ENCODE measurements around the gene LRRC4C. TPM values are rescaled to one million over a fixed set of nuclear protein-coding genes. Genes with fewer than 3 reads are reported as not detected.

Gene LRRC4C
- total RNA-seq, 1 donor from 2014 or later, result not detected

GRCh38 chr11:40421208-40421981 lies 1038.1 kb downstream of the LRRC4C start:
- intact Hi-C loops (cut with DNase I), result no loop called here
- Histone ChIP-seq H3K4me3 (no peak overlapping the region), H3K36me3 (no peaks in the 10 kb centered on the region), H3K27ac (no peak overlapping the region), H3K27me3 (no peaks in the 10 kb centered on the region), H3K9me3 (no peaks in the 10 kb centered on the region), H3K4me1 (no peaks in the 10 kb centered on the region)
- DNase-seq (ENCODE audit: low spot score in 2 of 2), result no peak
- no peak for TF ChIP-seq CTCF (IDR thresholded peaks at IDR 0.05)

GRCh38 chr11:40417627-40418026 lies 1041.8 kb downstream of the LRRC4C start:
- DNase-seq (ENCODE audit: low spot score in 2 of 2), result no peak
- no peaks in the 10 kb centered on the region for H3K36me3 ChIP-seq
- no peaks in the 10 kb centered on the region for H3K9me3 ChIP-seq
- H3K4me3 ChIP-seq, result no peak overlapping the region
- H3K27ac ChIP-seq, result no peak overlapping the region
- TF ChIP-seq CTCF (IDR thresholded peaks at IDR 0.05), result no peak
- H3K4me1 ChIP-seq, result no peaks in the 10 kb centered on the region
- intact Hi-C loops (cut with DNase I), result no loop called here
- no peaks in the 10 kb centered on the region for H3K27me3 ChIP-seq

GRCh38 chr11:40407355-40407754 lies 1052.1 kb downstream of the LRRC4C start:
- H3K27ac ChIP-seq, result no peak overlapping the region
- DNase-seq (ENCODE audit: low spot score in 2 of 2), result no peak
- H3K27me3 ChIP-seq, result no peaks in the 10 kb centered on the region
- no peaks in the 10 kb centered on the region for H3K36me3 ChIP-seq
- no peaks in the 10 kb centered on the region for H3K4me1 ChIP-seq
- no peak overlapping the region for H3K4me3 ChIP-seq
- no peaks in the 10 kb centered on the region for H3K9me3 ChIP-seq
- TF ChIP-seq CTCF (IDR thresholded peaks at IDR 0.05), result no peak
- intact Hi-C loops (cut with DNase I), result no loop called here

GRCh38 chr11:40405614-40406013 lies 1053.8 kb downstream of the LRRC4C start:
- H3K27ac ChIP-seq, result no peak overlapping the region
- no peaks in the 10 kb centered on the region for H3K27me3 ChIP-seq
- no peaks in the 10 kb centered on the region for H3K9me3 ChIP-seq
- H3K4me1 ChIP-seq, result no peaks in the 10 kb centered on the region
- H3K36me3 ChIP-seq, result no peaks in the 10 kb centered on the region
- intact Hi-C loops (cut with DNase I), result no loop called here
- H3K4me3 ChIP-seq, result no peak overlapping the region
- TF ChIP-seq CTCF (IDR thresholded peaks at IDR 0.05), result no peak
- no peak for DNase-seq (ENCODE audit: low spot score in 2 of 2)

GRCh38 chr11:40403321-40403720 lies 1056.1 kb downstream of the LRRC4C start:
- no peak for TF ChIP-seq CTCF (IDR thresholded peaks at IDR 0.05)
- no peaks in the 10 kb centered on the region for H3K9me3 ChIP-seq

More at GRCh38 chr11:40403321-40403720, 1056.1 kb downstream of the LRRC4C start:
- DNase-seq (ENCODE audit: low spot score in 2 of 2), result no peak
- H3K36me3 ChIP-seq, result no peaks in the 10 kb centered on the region
- no peak overlapping the region for H3K4me3 ChIP-seq
- no peaks in the 10 kb centered on the region for H3K4me1 ChIP-seq
- H3K27me3 ChIP-seq, result no peaks in the 10 kb centered on the region
- intact Hi-C loops (cut with DNase I), result no loop called here
- H3K27ac ChIP-seq, result no peak overlapping the region

All from ascending aorta (tissue), 2 donors.